H1 (cell line): Measurements from ENCODE around the gene STK33. TPM values are rescaled to one million over a fixed set of nuclear protein-coding genes. Genes with fewer than 3 reads are reported as not detected.
A peak's percentile ranks its signal among the peaks of the same experiment; 100 is the strongest.

Source experiments
- CTCF ChIA-PET: fragments of 300-600 bp; sonication (Branson Sonifier 250); formaldehyde crosslinking; loops from one replicate; lab custom pipeline; 2021; ENCODE audit not compliant: partially characterized antibody; lab: Charles Lee
- POLR2A ChIA-PET: fragments of 300-600 bp; sonication (Branson Sonifier 250); formaldehyde crosslinking; loops from one replicate; lab custom pipeline; 2021; ENCODE audit warnings: inconsistent platforms; ENCODE audit not compliant: partially characterized antibody; lab: Charles Lee
- DNase-seq, 2 experiments: peaks; one replicate each; pipeline versions ENCODE4 v3.0.0 to v3.0.0-alpha.2; 2010 to 2022; ENCODE audit warnings: low spot score in 2 of 2, low read depth in 1 of 2, mixed read lengths in 1 of 2
- FAIRE-seq: peaks from 2 replicates; lab custom pipeline; 2011; peaks lifted over from hg19 to GRCh38; lab: Jason Lieb, UNC
- H2AFZ ChIP-seq: 2 replicates; pipeline ENCODE4 v1.8.1; 2012; ENCODE audit warnings: low read length, inconsistent platforms
- H2AK5ac ChIP-seq: 2 replicates; pipeline ENCODE4 v1.6.1; 2013; ENCODE audit warnings: low read depth, low read length
- H2BK120ac ChIP-seq: replicated peaks from 2 replicates; pipeline ENCODE3; 2013; ENCODE audit warnings: low read depth, low read length, inconsistent platforms
- H2BK12ac ChIP-seq: 2 replicates; pipeline ENCODE4 v1.6.1; 2013; ENCODE audit warnings: low read depth, low read length
- H2BK15ac ChIP-seq: 2 replicates; pipeline ENCODE4 v1.6.1; 2013; ENCODE audit warnings: low read length
- H2BK20ac ChIP-seq: 2 replicates; pipeline ENCODE4 v1.6.1; 2013; ENCODE audit warnings: low read length
- H2BK5ac ChIP-seq: 2 replicates; pipeline ENCODE4 v1.6.1; 2013; ENCODE audit warnings: low read depth, low read length
- H3K14ac ChIP-seq: 2 replicates; pipeline ENCODE4 v1.6.1; 2013; ENCODE audit warnings: inconsistent platforms; ENCODE audit not compliant: insufficient read length
- H3K18ac ChIP-seq: 2 replicates; pipeline ENCODE4 v1.6.1; 2013; ENCODE audit warnings: low read length; ENCODE audit errors: extremely low read depth
- H3K23ac ChIP-seq: 2 replicates; pipeline ENCODE4 v1.6.1; 2013; ENCODE audit warnings: inconsistent platforms; ENCODE audit not compliant: insufficient read length
- H3K23me2 ChIP-seq: 2 replicates; pipeline ENCODE4 v1.6.1; 2013; ENCODE audit warnings: low read depth, low read length
- H3K27ac ChIP-seq: 2 replicates; pipeline ENCODE4 v1.6.1; 2011; ENCODE audit warnings: low read depth, low read length, inconsistent platforms
- H3K27me3 ChIP-seq, 4 experiments: replicated peaks in 1 of 4; 1 replicate in 1 of 4; 2 replicates in 3 of 4; pipeline versions ENCODE4 v1.6.1 to v1.8.1; 2011 to 2013; ENCODE audit warnings: low read length in 3 of 4, mild to moderate bottlenecking in 3 of 4, inconsistent platforms in 2 of 4, mixed read lengths in 2 of 4, moderate library complexity in 1 of 4; ENCODE audit not compliant: control insufficient read depth in 3 of 4, insufficient read depth in 3 of 4; ENCODE audit errors: extremely low read depth in 1 of 4
- H3K36me3 ChIP-seq, 4 experiments: 2 replicates each; pipeline versions ENCODE4 v1.6.1 to v1.8.1; 2011 to 2013; ENCODE audit warnings: mild to moderate bottlenecking in 4 of 4, low read length in 3 of 4, moderate library complexity in 2 of 4, control low read depth in 1 of 4, inconsistent platforms in 1 of 4; ENCODE audit not compliant: insufficient read depth in 4 of 4, control insufficient read depth in 2 of 4
- H3K4ac ChIP-seq: replicated peaks from 2 replicates; pipeline ENCODE3; 2013; ENCODE audit warnings: low read length, low read depth, mixed read lengths, inconsistent platforms; ENCODE audit not compliant: insufficient read length
- H3K4me1 ChIP-seq, 4 experiments: replicated peaks in 1 of 4; 1 replicate in 1 of 4; 2 replicates in 3 of 4; pipeline versions ENCODE4 v1.6.1 to v1.8.1; 2011 to 2013; ENCODE audit warnings: low read length in 3 of 4, inconsistent platforms in 2 of 4, mixed read lengths in 1 of 4; ENCODE audit not compliant: insufficient read depth in 4 of 4, control insufficient read depth in 3 of 4
- H3K4me2 ChIP-seq, 2 experiments: 2 replicates each; pipeline versions ENCODE4 v1.6.1 to v1.8.1; 2011 to 2013; ENCODE audit warnings: low read depth in 2 of 2, low read length in 2 of 2, control low read depth in 1 of 2, inconsistent platforms in 1 of 2, mild to moderate bottlenecking in 1 of 2; ENCODE audit not compliant: insufficient read depth in 1 of 2
- H3K4me3 ChIP-seq, 4 experiments: fragments of 200-600, 300-600 bp in 1 of 4; sonication (generic), shearing (Covaris generic), sonication (Bioruptor Twin) in 1 of 4; 2 replicates each; pipeline versions ENCODE4 v1.5.1 to v1.8.1; 2011 to 2016; ENCODE audit warnings: low read length in 4 of 4, low read depth in 3 of 4, control low read depth in 2 of 4, inconsistent platforms in 2 of 4, mild to moderate bottlenecking in 2 of 4, mixed read lengths in 1 of 4, moderate library complexity in 1 of 4; ENCODE audit not compliant: insufficient read depth in 2 of 4; ENCODE audit errors: extremely low read depth in 1 of 4
- H3K56ac ChIP-seq: replicated peaks from 2 replicates; pipeline ENCODE3; 2013; ENCODE audit warnings: low read depth, mild to moderate bottlenecking, mixed read lengths, low read length, inconsistent platforms; ENCODE audit not compliant: insufficient read length
- H3K79me1 ChIP-seq: 2 replicates; pipeline ENCODE4 v1.6.1; 2013; ENCODE audit warnings: low read depth, low read length, control low read depth
- H3K79me2 ChIP-seq, 2 experiments: 2 replicates each; pipeline versions ENCODE4 v1.6.1 to v1.8.1; 2012 to 2013; ENCODE audit warnings: low read length in 2 of 2, mild to moderate bottlenecking in 2 of 2, inconsistent platforms in 1 of 2; ENCODE audit not compliant: insufficient read depth in 2 of 2, control insufficient read depth in 1 of 2
- H3K9ac ChIP-seq, 4 experiments: replicated peaks in 1 of 4; 1 replicate in 1 of 4; 2 replicates in 3 of 4; pipeline versions ENCODE4 v1.6.1 to v1.8.1; 2011 to 2013; ENCODE audit warnings: low read depth in 3 of 4, low read length in 3 of 4, control low read depth in 2 of 4, mild to moderate bottlenecking in 2 of 4, moderate library complexity in 2 of 4, inconsistent platforms in 1 of 4; ENCODE audit errors: extremely low read depth in 1 of 4
- H3K9me3 ChIP-seq, 2 experiments: 2 replicates each; pipeline versions ENCODE4 v1.6.1 to v1.8.1; 2012 to 2013; ENCODE audit warnings: mild to moderate bottlenecking in 2 of 2, moderate library complexity in 2 of 2, control low read depth in 1 of 2, inconsistent platforms in 1 of 2, low read depth in 1 of 2, low read length in 1 of 2, mixed read lengths in 1 of 2; ENCODE audit not compliant: insufficient read depth in 2 of 2
- H4K20me1 ChIP-seq, 2 experiments: replicated peaks in 1 of 2; 2 replicates each; pipeline versions ENCODE3 to v1.8.1; 2011 to 2013; ENCODE audit warnings: inconsistent platforms in 2 of 2, low read length in 2 of 2, mild to moderate bottlenecking in 1 of 2; ENCODE audit not compliant: insufficient read depth in 2 of 2, control insufficient read depth in 1 of 2
- H4K5ac ChIP-seq: 2 replicates; pipeline ENCODE4 v1.6.1; 2013; ENCODE audit warnings: low read length, low read depth, mixed read lengths, inconsistent platforms; ENCODE audit not compliant: insufficient read length
- H4K8ac ChIP-seq: 2 replicates; pipeline ENCODE4 v1.8.0; 2013; ENCODE audit warnings: mild to moderate bottlenecking, moderate library complexity, low read length, inconsistent platforms; ENCODE audit not compliant: insufficient read depth; ENCODE audit errors: extremely low read depth
- H4K91ac ChIP-seq: replicated peaks from 2 replicates; pipeline ENCODE3; 2013; ENCODE audit warnings: low read length, mixed read lengths, inconsistent platforms; ENCODE audit not compliant: insufficient read length
- KDM5A ChIP-seq: fragments of 200-600 bp; IDR thresholded peaks from 2 replicates; pipeline ENCODE4 v1.7.1; 2012; ENCODE audit warnings: mild to moderate bottlenecking, low read length, inconsistent platforms, mixed read lengths
- RAD21 ChIP-seq, 2 experiments: IDR thresholded peaks in 1 of 2; conservative IDR thresholded peaks in 1 of 2; 2 replicates each; pipeline ENCODE4 v1.6.1; 2011; ENCODE audit warnings: low read depth in 2 of 2, low read length in 2 of 2, improper control_type of control experiment in 1 of 2, inconsistent platforms in 1 of 2, mild to moderate bottlenecking in 1 of 2, moderate library complexity in 1 of 2
- WGBS, 2 experiments: shearing (Covaris generic) in 1 of 2; methylation state at CpG; one replicate each; pipeline versions ENCODE4 v1.1.6 to v1.1.7; 2013 to 2015; ENCODE audit warnings: low lambda C conversion rate in 2 of 2, mixed read lengths in 2 of 2, inconsistent platforms in 1 of 2, low coverage in 1 of 2, missing lambda C conversion rate in 1 of 2; ENCODE audit not compliant: insufficient replicate concordance in 2 of 2, insufficient coverage in 1 of 2, insufficient read length in 1 of 2; ENCODE audit errors: extremely low coverage in 1 of 2, missing lambda C conversion rate in 1 of 2; 5-methylcytosine and 5-hydroxymethylcytosine counted together
- polyA plus RNA-seq, 7 experiments: library from polyadenylated mRNA; depleted of rRNA in 3 of 7; stranded (reverse) in 5 of 7; unstranded in 2 of 7; fragments of >200 nt in 5 of 7; fragments of 200-250 nt in 2 of 7; gene quantifications; 1 replicate in 5 of 7; 2 replicates in 1 of 7; 4 replicates in 1 of 7; pipeline versions ENCODE4 v1.2.1 to v1.2.3, GENCODE V29; 2011 to 2013; ENCODE audit warnings: missing spikeins in 2 of 7, mixed read lengths in 2 of 7
- total RNA-seq: library from RNA; stranded (reverse); fragmentation: NEBNext Ultra II Directional; extraction: Animal tissue kit (Norgen Biotek cat#: 25700); gene quantifications from 2 replicates; pipeline ENCODE4 v1.2.1, GENCODE V29; 2021
- TF ChIP-seq, protein P1 (sequence below), 3 experiments: IDR thresholded peaks; 1 replicate in 2 of 3; 2 replicates in 1 of 3; pipeline versions ENCODE4 v1.5.1 to v1.6.1; 2011; ENCODE audit warnings: low read length in 3 of 3, mild to moderate bottlenecking in 3 of 3, inconsistent platforms in 2 of 3, low read depth in 1 of 3, moderate library complexity in 1 of 3; ENCODE audit not compliant: insufficient read depth in 1 of 3; ENCODE audit errors: control extremely low read depth in 1 of 3

STK33 gene
- total and polyA plus RNA-seq, 2 of the 8 experiments (the other 6 are each of a cell fraction or from before 2014, with no cell fraction given), result 8.8 to 25.1 TPM

- no peak overlapping the region for H3K4me2 ChIP-seq
- H3K4me3 ChIP-seq, result no peak overlapping the region
- H3K27ac ChIP-seq, result no peak overlapping the region
- H3K23ac ChIP-seq, result no peak overlapping the region
- POLR2A ChIA-PET, result no interaction called here
- no peak overlapping the region for H2AFZ ChIP-seq
- no peaks in the 10 kb centered on the region; the same call in 1 of the 2 replicates for H3K23me2 ChIP-seq
- DNase-seq, result no peak
- 88% methylated on average over 4 of the region's 4 CpGs; no CpG with 5 or more reads in 1 of the 2 experiments for WGBS, 2 experiments
- peak; percentile 4 to 38; a peak in 2 of 4 replicates for TF ChIP-seq RAD21 (IDR thresholded peaks at IDR 0.05 in 1 of 2, conservative IDR thresholded peaks at IDR 0.05 in 1 of 2; ENCODE audit: low read depth in 2 of 2, low read length in 2 of 2)
- TF ChIP-seq, protein P1, sequence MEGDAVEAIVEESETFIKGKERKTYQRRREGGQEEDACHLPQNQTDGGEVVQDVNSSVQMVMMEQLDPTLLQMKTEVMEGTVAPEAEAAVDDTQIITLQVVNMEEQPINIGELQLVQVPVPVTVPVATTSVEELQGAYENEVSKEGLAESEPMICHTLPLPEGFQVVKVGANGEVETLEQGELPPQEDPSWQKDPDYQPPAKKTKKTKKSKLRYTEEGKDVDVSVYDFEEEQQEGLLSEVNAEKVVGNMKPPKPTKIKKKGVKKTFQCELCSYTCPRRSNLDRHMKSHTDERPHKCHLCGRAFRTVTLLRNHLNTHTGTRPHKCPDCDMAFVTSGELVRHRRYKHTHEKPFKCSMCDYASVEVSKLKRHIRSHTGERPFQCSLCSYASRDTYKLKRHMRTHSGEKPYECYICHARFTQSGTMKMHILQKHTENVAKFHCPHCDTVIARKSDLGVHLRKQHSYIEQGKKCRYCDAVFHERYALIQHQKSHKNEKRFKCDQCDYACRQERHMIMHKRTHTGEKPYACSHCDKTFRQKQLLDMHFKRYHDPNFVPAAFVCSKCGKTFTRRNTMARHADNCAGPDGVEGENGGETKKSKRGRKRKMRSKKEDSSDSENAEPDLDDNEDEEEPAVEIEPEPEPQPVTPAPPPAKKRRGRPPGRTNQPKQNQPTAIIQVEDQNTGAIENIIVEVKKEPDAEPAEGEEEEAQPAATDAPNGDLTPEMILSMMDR (IDR thresholded peaks at IDR 0.05; ENCODE audit: control extremely low read depth in 1 of 3, insufficient read depth in 1 of 3, low read depth in 1 of 3, low read length in 3 of 3), result 0 out of 4 replicates have a peak, but pooled peaks of 1 of the 3 experiments have one; percentile 7
- TF ChIP-seq KDM5A, result no peak
- TF ChIP-seq, all 59 proteins: peak for 2
- no peak overlapping the region for H3K9ac ChIP-seq
- H3K9me3 ChIP-seq, result no peaks in the 10 kb centered on the region
- H3K18ac ChIP-seq, result no peak overlapping the region
- H2BK12ac ChIP-seq, result no peak overlapping the region
- no peak overlapping the region for H2BK120ac ChIP-seq
- 0 out of 2 replicates have a peak, but pooled peaks cover 2% of the 10 kb centered on the region for H3K79me1 ChIP-seq
- H3K4me1 ChIP-seq, result peaks cover 0 to 3% (median 0%) of the 10 kb centered on the region in 4 experiments; a peak in 2 of 7 replicates
- H3K14ac ChIP-seq, result no peak overlapping the region
- H2BK5ac ChIP-seq, result no peak overlapping the region
- no peak overlapping the region for H2BK15ac ChIP-seq
- no peaks in the 10 kb centered on the region for H3K36me3 ChIP-seq
- H4K8ac ChIP-seq, result no peak overlapping the region
- H2AK5ac ChIP-seq, result no peak overlapping the region
- H4K20me1 ChIP-seq, result peaks cover 0 to 3% of the 10 kb centered on the region in 2 experiments
- FAIRE-seq, result no peak
- CTCF ChIA-PET, result no interaction called here
- no peak overlapping the region for H4K91ac ChIP-seq
- H3K4ac ChIP-seq, result no peak overlapping the region
- H3K56ac ChIP-seq, result no peak overlapping the region
- H4K5ac ChIP-seq, result no peak overlapping the region
- H2BK20ac ChIP-seq, result no peak overlapping the region
- no peaks in the 10 kb centered on the region for H3K79me2 ChIP-seq
- no peaks in the 10 kb centered on the region for H3K27me3 ChIP-seq
Observed at GRCh38 chr11:8533332-8533731, 60.7 kb downstream of the STK33 start.
